AG10803 (cell line): ENCODE results near the gene NR3C2.

Source experiments
- DNase-seq: peaks from one replicate; pipeline ENCODE4 v3.0.0; 2010; ENCODE audit warnings: low read depth
- H3K4me3 ChIP-seq: 2 replicates; pipeline ENCODE4 v1.5.1; 2011; ENCODE audit warnings: mild to moderate bottlenecking, low read length, control low read depth
- TF ChIP-seq, protein P1 (sequence below): conservative IDR thresholded peaks from 2 replicates; pipeline ENCODE4 v1.5.1; 2011; ENCODE audit warnings: mild to moderate bottlenecking, low read length, control low read depth, inconsistent platforms

The NR3C2 gene

DNA sequence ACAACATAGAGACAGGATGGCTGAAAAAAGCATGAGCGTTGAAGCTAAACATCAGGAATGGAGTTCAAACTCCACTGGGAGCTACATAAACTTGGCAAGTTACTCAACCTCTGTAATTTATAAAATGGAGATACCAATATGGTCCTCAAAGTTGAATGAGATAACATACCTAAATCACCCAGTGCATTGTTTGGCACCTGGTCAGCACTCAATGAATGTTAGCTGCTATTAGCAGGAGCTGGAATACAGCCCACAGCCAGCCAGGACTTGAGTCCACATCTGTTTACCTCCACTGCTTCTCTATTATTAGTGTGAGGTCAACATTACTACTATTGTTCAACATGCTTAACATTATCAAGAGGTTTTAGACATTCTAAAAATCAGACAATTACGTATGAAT lies 97.9 kb downstream of the NR3C2 start:
- no peak for DNase-seq
- H3K4me3 ChIP-seq = no peak overlapping the region
- TF ChIP-seq, protein P1, sequence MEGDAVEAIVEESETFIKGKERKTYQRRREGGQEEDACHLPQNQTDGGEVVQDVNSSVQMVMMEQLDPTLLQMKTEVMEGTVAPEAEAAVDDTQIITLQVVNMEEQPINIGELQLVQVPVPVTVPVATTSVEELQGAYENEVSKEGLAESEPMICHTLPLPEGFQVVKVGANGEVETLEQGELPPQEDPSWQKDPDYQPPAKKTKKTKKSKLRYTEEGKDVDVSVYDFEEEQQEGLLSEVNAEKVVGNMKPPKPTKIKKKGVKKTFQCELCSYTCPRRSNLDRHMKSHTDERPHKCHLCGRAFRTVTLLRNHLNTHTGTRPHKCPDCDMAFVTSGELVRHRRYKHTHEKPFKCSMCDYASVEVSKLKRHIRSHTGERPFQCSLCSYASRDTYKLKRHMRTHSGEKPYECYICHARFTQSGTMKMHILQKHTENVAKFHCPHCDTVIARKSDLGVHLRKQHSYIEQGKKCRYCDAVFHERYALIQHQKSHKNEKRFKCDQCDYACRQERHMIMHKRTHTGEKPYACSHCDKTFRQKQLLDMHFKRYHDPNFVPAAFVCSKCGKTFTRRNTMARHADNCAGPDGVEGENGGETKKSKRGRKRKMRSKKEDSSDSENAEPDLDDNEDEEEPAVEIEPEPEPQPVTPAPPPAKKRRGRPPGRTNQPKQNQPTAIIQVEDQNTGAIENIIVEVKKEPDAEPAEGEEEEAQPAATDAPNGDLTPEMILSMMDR = no peak

DNA sequence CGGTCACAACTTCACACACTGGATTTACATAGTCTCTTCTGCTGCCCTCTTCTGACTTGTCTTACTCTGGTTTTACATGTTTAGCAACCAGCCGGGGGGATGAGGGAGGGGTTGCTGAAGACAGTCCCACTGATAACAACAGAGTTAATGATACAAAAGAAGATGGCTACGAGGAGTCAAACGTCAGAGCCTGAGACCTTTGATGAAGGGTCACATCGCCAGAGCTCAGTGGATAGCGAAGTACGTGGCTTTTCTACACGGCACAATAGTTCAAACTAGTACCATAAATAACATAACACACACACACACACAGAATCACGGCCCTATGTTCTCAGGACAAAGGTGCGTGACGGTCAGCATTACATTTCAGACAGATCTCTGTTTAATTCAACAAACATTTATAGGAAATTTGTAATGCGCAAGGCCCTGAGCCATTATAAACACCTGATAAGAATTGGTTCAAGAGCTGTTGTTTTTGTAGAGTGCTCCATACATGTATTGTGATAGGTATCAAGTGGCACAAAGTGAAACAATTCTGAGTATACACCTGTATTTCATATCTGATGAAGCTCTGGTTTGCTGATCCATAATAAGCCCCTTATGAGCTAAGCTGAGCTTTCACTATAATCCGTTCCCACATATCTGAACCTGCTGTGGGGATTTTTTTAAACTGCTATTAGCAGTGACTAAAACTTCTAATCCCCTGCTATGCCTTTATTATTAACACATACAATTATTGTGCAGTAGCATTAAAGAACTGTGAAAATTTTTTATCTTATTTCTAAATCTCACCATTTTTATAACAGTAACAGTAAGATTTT lies 100.0 kb downstream of the NR3C2 start:
- no peak for DNase-seq
- H3K4me3 ChIP-seq = no peak overlapping the region
- TF ChIP-seq, protein P1 = no peak

GRCh38 chr4:148335133-148335532 lies 107.1 kb downstream of the NR3C2 start:
- H3K4me3 ChIP-seq = no peak overlapping the region
- DNase-seq = no peak
- TF ChIP-seq, protein P1 = no peak

DNA sequence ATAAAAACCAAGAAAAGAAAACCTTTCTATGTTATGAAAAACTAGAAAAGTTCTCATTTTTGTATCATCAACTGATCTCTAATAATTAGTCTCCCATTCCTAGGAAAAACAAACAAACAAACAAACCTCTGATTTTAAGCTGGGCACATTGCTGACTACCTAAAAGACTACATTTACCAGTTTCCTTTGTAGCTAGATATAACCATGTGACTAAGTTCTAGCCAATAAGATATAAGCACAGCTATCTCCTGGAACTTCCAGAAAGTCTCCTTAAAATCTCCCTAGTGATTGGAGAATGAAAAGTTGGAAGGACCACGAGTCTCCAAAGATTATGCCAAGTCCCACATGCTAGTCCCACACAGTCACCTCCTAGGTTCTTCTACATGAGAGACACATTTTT lies 108.9 kb downstream of the NR3C2 start:
- TF ChIP-seq, protein P1 = no peak
- H3K4me3 ChIP-seq = no peak overlapping the region
- no peak for DNase-seq

GRCh38 chr4:148332486-148332885 lies 109.7 kb downstream of the NR3C2 start:
- TF ChIP-seq, protein P1 = no peak
- DNase-seq = no peak
- no peak overlapping the region for H3K4me3 ChIP-seq

DNA sequence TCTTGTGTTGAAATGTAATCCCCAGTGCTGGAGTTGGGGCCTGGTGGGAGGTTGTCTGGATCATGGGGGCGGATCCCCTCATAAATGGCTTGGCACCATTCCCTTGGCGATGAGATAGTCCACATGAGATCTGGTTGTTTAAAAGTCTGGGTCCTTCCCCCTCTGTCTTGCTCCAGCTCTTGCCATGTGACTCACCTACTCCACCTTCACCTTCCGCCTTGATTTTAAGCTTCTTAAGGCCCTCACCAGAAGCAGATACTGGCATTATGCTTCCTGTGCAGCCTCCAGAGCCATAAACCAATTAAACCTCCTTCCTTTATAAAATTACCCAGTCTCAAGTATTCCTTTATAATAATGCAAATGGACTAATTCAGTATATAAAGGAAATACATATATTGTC lies 111.5 kb downstream of the NR3C2 start:
- TF ChIP-seq, protein P1 = no peak
- DNase-seq = no peak
- H3K4me3 ChIP-seq = no peak overlapping the region

GRCh38 chr4:148330161-148330560 lies 112.1 kb downstream of the NR3C2 start:
- TF ChIP-seq, protein P1 = no peak
- H3K4me3 ChIP-seq = no peak overlapping the region
- no peak for DNase-seq
